ENCODE data around the gene ABCC3. TPM values are rescaled to one million over a fixed set of nuclear protein-coding genes. Genes with fewer than 3 reads are reported as not detected.

The ABCC3 gene, protein sequence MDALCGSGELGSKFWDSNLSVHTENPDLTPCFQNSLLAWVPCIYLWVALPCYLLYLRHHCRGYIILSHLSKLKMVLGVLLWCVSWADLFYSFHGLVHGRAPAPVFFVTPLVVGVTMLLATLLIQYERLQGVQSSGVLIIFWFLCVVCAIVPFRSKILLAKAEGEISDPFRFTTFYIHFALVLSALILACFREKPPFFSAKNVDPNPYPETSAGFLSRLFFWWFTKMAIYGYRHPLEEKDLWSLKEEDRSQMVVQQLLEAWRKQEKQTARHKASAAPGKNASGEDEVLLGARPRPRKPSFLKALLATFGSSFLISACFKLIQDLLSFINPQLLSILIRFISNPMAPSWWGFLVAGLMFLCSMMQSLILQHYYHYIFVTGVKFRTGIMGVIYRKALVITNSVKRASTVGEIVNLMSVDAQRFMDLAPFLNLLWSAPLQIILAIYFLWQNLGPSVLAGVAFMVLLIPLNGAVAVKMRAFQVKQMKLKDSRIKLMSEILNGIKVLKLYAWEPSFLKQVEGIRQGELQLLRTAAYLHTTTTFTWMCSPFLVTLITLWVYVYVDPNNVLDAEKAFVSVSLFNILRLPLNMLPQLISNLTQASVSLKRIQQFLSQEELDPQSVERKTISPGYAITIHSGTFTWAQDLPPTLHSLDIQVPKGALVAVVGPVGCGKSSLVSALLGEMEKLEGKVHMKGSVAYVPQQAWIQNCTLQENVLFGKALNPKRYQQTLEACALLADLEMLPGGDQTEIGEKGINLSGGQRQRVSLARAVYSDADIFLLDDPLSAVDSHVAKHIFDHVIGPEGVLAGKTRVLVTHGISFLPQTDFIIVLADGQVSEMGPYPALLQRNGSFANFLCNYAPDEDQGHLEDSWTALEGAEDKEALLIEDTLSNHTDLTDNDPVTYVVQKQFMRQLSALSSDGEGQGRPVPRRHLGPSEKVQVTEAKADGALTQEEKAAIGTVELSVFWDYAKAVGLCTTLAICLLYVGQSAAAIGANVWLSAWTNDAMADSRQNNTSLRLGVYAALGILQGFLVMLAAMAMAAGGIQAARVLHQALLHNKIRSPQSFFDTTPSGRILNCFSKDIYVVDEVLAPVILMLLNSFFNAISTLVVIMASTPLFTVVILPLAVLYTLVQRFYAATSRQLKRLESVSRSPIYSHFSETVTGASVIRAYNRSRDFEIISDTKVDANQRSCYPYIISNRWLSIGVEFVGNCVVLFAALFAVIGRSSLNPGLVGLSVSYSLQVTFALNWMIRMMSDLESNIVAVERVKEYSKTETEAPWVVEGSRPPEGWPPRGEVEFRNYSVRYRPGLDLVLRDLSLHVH (N-terminal part only)
- total RNA-seq = 10 to 100 TPM; 25.7 to 54.9 TPM
- 100 to 1,000 TPM in 1 of 2 donors, 1 to 10 TPM in 1; 9.9 to 145 TPM for polyA plus RNA-seq
- long read RNA-seq, donor 1, transcript ABCC3-202 (12 exons, 1,881 nt) = major isoform, 5 of 39 reads
- long read RNA-seq, donor 1, partial matches to known transcripts = 11 of 39 reads
- long read RNA-seq, donor 1, other reads (novel, unspliced or antisense) = 18 of 39 reads
- long read RNA-seq, donor 2, full-length matches to known transcripts = 11 of 59 reads
- long read RNA-seq, donor 2, partial matches to known transcripts = 17 of 59 reads
- long read RNA-seq, donor 2, other reads (novel, unspliced or antisense) = 31 of 59 reads

DNA sequence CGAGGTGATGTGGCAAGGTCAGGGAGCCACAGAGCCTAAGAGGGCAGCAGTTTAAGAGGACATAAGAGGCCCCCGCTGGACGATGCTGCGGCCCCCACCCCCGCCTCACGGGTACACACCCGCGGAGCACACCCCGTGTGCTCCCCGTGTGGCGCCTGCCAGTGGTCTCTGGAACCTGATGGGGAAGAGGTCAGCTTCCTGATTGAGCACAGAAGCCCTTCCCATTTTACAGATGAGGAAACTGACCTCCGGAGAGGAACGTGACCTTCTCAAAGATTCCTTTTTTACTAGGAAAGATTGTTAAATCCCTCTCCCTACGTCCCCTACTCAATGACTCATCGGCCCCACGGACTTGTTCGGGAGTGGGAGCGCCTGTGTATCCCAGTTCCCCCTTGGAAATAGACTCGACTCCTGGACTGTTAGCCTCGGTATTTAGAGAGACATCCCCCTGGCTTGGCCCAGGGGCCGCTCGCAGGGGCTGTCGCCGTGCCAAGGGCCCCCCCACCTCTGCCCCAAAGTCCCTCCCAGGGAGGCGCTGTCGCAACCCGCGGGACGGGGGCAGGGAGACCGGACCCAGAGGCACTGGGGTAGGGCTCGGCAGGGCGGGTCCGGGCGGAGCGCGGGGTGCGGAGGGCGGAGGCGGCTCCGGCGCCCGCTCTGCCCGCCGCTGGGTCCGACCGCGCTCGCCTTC, at the start of gene ABCC3:
ABCC3 (plus strand) TSS at position 658 of the 691 bp plus-strand sequence. CDS start 56 bp downstream, outside the sequence.
- no peaks in the 10 kb centered on the region for H3K9me3 ChIP-seq (ENCODE audit: control insufficient read depth, low read length)
- peaks cover 0 to 5% of the 10 kb centered on the region in 2 donors for H3K4me1 ChIP-seq (ENCODE audit: control insufficient read depth in 1 of 2, insufficient read depth in 2 of 2, low read length in 2 of 2)
- peak within 1 kb of the TSS; percentile 42 to 67 for H3K4me3 ChIP-seq (ENCODE audit: low read length in 2 of 2)
- intact Hi-C loops (cut with DNase I) = loop anchor here in 1 of 2 donors (5.0 kb wide), 3 partner anchors 33 to 63 kb away; no protein-coding TSS in a partner anchor
- 17 to 36% methylated on average over 24 to 48 of the region's 48 CpGs for WGBS, 2 donors
- no peak within 1 kb of the TSS for H3K27ac ChIP-seq (ENCODE audit: low read depth in 1 of 2, low read length in 2 of 2)
- DNase-seq (peak; percentile 78 to 89), ATAC-seq (ENCODE audit: low FRiP score) (peak; percentile 17)
- no peaks in the 10 kb centered on the region for H3K27me3 ChIP-seq (ENCODE audit: control insufficient read depth in 1 of 2, insufficient read depth in 2 of 2, low read length in 1 of 2)
- no peaks in the 10 kb centered on the region for H3K36me3 ChIP-seq (ENCODE audit: control insufficient read depth in 1 of 2, insufficient read depth in 2 of 2, low read length in 1 of 2)

GRCh38 chr17:50585346-50585745, 49.3 kb upstream of the ABCC3 start:
- H3K9me3 ChIP-seq (ENCODE audit: control insufficient read depth, low read length) = no peaks in the 10 kb centered on the region
- no peak for DNase-seq
- no peak for ATAC-seq (ENCODE audit: low FRiP score)
- no peak overlapping the region for H3K4me3 ChIP-seq (ENCODE audit: low read length in 2 of 2)
- intact Hi-C loops (cut with DNase I) = no loop called here
- no peaks in the 10 kb centered on the region for H3K36me3 ChIP-seq (ENCODE audit: control insufficient read depth in 1 of 2, insufficient read depth in 2 of 2, low read length in 1 of 2)
- no peak overlapping the region for H3K27ac ChIP-seq (ENCODE audit: low read depth in 1 of 2, low read length in 2 of 2)
- H3K4me1 ChIP-seq (ENCODE audit: control insufficient read depth in 1 of 2, insufficient read depth in 2 of 2, low read length in 2 of 2) = no peaks in the 10 kb centered on the region
- H3K27me3 ChIP-seq (ENCODE audit: control insufficient read depth in 1 of 2, insufficient read depth in 2 of 2, low read length in 1 of 2) = no peaks in the 10 kb centered on the region
- WGBS, 2 donors = 92 to 97% methylated on average over 4 of the region's 4 CpGs

DNA sequence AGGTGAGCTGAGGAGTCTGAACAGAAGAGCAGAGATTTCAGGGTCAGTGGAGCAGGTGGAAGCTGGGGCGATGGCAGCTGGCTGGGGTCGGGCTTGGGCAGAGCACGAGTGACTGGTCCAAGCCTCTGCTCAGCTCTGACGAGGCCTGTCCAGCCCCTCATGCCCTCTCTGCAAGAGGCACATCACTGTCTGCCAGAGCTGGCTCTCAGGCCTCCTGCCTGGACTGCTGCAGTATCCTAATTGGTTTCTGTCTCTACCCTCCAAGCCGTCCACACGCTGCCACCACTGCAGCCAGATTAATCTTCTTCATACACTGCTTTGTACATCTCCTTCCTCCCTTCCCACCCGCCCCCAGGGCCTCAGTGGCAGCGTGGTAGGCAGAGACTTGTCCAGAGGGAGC, 48.8 kb upstream of the ABCC3 start:
- no peaks in the 10 kb centered on the region for H3K36me3 ChIP-seq (ENCODE audit: control insufficient read depth in 1 of 2, insufficient read depth in 2 of 2, low read length in 1 of 2)
- intact Hi-C loops (cut with DNase I) = no loop called here
- H3K4me1 ChIP-seq (ENCODE audit: control insufficient read depth in 1 of 2, insufficient read depth in 2 of 2, low read length in 2 of 2) = no peaks in the 10 kb centered on the region
- no peak overlapping the region for H3K4me3 ChIP-seq (ENCODE audit: low read length in 2 of 2)
- H3K27me3 ChIP-seq (ENCODE audit: control insufficient read depth in 1 of 2, insufficient read depth in 2 of 2, low read length in 1 of 2) = no peaks in the 10 kb centered on the region
- H3K27ac ChIP-seq (ENCODE audit: low read depth in 1 of 2, low read length in 2 of 2) = no peak overlapping the region
- H3K9me3 ChIP-seq (ENCODE audit: control insufficient read depth, low read length) = no peaks in the 10 kb centered on the region
- 83 to 84% methylated on average over 8 of the region's 8 CpGs for WGBS, 2 donors
- DNase-seq (no peak), ATAC-seq (ENCODE audit: low FRiP score) (no peak)

DNA sequence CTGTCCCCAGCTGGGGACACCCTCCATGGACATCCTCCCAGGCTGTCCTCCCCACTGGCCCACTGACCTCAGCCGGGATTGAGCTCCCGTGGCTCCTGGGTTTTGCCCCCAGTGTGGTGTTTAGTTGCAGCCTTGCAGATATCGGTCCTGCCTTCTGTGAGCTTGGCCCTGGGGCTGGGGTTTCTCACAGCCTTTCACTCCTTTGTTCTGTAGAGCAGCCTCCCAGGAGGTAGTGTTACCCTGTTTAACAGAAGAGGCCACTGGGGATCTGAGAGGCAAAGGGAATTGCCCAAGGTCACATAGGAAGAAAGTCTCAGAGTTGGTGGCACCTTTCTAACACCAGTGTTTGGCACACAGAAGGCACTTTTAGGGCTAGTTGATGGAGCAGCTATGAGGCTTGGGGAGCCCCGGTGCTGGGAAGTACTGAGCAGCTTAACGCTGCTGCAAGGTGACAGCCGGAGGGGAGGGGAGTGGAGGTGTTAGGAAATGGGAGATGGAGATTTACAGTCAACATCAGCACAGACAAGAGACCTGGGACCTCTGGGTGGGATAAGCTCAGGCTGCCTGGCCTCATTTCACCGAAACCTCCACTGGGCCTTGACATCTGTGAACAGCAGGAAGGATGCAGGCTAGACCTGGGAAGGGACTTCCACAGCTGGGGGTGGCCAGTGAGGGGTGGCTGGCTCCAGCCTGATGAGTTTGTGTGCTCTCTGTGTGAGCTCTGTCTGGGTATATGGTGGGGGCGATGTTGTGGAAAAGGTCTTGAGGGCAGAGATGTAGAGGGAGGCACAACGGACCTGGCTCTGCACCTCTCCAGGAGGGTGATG, 48.0 kb upstream of the ABCC3 start:
- Histone ChIP-seq H3K4me1 (ENCODE audit: control insufficient read depth in 1 of 2, insufficient read depth in 2 of 2, low read length in 2 of 2) (no peaks in the 10 kb centered on the region), H3K36me3 (ENCODE audit: control insufficient read depth in 1 of 2, insufficient read depth in 2 of 2, low read length in 1 of 2) (no peaks in the 10 kb centered on the region), H3K4me3 (ENCODE audit: low read length in 2 of 2) (no peak overlapping the region), H3K27ac (ENCODE audit: low read depth in 1 of 2, low read length in 2 of 2) (no peak overlapping the region), H3K27me3 (ENCODE audit: control insufficient read depth in 1 of 2, insufficient read depth in 2 of 2, low read length in 1 of 2) (no peaks in the 10 kb centered on the region), H3K9me3 (ENCODE audit: control insufficient read depth, low read length) (no peaks in the 10 kb centered on the region)
- WGBS, 2 donors = 84 to 88% methylated on average over 9 of the region's 9 CpGs
- intact Hi-C loops (cut with DNase I) = no loop called here
- DNase-seq (no peak), ATAC-seq (ENCODE audit: low FRiP score) (no peak)

DNA sequence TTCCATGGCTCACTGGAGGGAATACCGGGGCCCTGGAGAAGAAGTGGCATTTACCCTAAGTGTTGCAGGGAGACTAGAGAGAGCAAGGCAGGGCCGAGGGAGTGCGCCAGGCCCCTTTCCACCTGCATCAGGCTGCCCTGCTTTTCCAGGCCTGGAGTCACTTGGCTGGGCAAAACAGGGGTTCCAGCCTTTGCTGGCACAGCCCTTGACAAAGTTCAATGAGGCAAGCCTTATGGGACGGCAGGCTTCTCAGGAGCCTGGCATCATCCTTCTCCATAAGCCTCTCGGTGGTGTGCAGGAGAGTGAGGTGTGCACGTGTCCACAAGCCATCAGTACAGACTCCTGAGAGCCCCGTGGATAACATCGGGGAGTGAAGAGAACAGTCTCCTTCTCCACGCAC, 47.1 kb upstream of the ABCC3 start:
- Histone ChIP-seq H3K27me3 (ENCODE audit: control insufficient read depth in 1 of 2, insufficient read depth in 2 of 2, low read length in 1 of 2) (no peaks in the 10 kb centered on the region), H3K4me1 (ENCODE audit: control insufficient read depth in 1 of 2, insufficient read depth in 2 of 2, low read length in 2 of 2) (no peaks in the 10 kb centered on the region), H3K9me3 (ENCODE audit: control insufficient read depth, low read length) (no peaks in the 10 kb centered on the region), H3K27ac (ENCODE audit: low read depth in 1 of 2, low read length in 2 of 2) (no peak overlapping the region), H3K36me3 (ENCODE audit: control insufficient read depth in 1 of 2, insufficient read depth in 2 of 2, low read length in 1 of 2) (no peaks in the 10 kb centered on the region), H3K4me3 (ENCODE audit: low read length in 2 of 2) (no peak overlapping the region)
- DNase-seq = no peak
- no peak for ATAC-seq (ENCODE audit: low FRiP score)
- 74 to 78% methylated on average over 9 of the region's 9 CpGs for WGBS, 2 donors
- intact Hi-C loops (cut with DNase I) = no loop called here

GRCh38 chr17:50588391-50589049, 46.2 kb upstream of the ABCC3 start:
- no peak for ATAC-seq (ENCODE audit: low FRiP score)
- WGBS, 2 donors = 46 to 49% methylated on average over 18 of the region's 18 CpGs
- intact Hi-C loops (cut with DNase I) = no loop called here

More at GRCh38 chr17:50588391-50589049, 46.2 kb upstream of the ABCC3 start:
- Histone ChIP-seq H3K27ac (ENCODE audit: low read depth in 1 of 2, low read length in 2 of 2) (no peak overlapping the region), H3K36me3 (ENCODE audit: control insufficient read depth in 1 of 2, insufficient read depth in 2 of 2, low read length in 1 of 2) (no peaks in the 10 kb centered on the region), H3K9me3 (ENCODE audit: control insufficient read depth, low read length) (no peaks in the 10 kb centered on the region), H3K4me1 (ENCODE audit: control insufficient read depth in 1 of 2, insufficient read depth in 2 of 2, low read length in 2 of 2) (no peaks in the 10 kb centered on the region), H3K27me3 (ENCODE audit: control insufficient read depth in 1 of 2, insufficient read depth in 2 of 2, low read length in 1 of 2) (no peaks in the 10 kb centered on the region), H3K4me3 (ENCODE audit: low read length in 2 of 2) (no peak overlapping the region)
- DNase-seq = no peak

Data from aorta (tissue), 5 donors.